K562 (cell line): ENCODE results near the gene PLA2G12B. TPM values are rescaled to one million over a fixed set of nuclear protein-coding genes. Genes with fewer than 3 reads are reported as not detected.

Experiments used
- BHLHE40 ChIP-seq: IDR thresholded peaks from 2 replicates; pipeline ENCODE4 v1.6.1; 2011; ENCODE audit warnings: low read length, improper control_type of control experiment
- CAMTA2 ChIP-seq: fragments of 250-450 bp; sonication (Bioruptor Pico); conservative IDR thresholded peaks from 2 replicates; pipeline ENCODE4 v1.5.1; 2022
- CC2D1A ChIP-seq: fragments of 450-650 bp; IDR thresholded peaks from 2 replicates; pipeline ENCODE4 v1.6.1; 2017; ENCODE audit warnings: mild to moderate bottlenecking
- DPF2 ChIP-seq: fragments of 450-650 bp; IDR thresholded peaks from 2 replicates; pipeline ENCODE4 v1.6.1; 2016
- E2F8 ChIP-seq: fragments of 450-650 bp; IDR thresholded peaks from 2 replicates; pipeline ENCODE4 v1.7.1; 2018; ENCODE audit warnings: mild to moderate bottlenecking, low read depth; ENCODE audit not compliant: partially characterized antibody
- FOXA3 ChIP-seq, 2 experiments: fragments of 450-650 bp in 1 of 2; sonication (generic) in 1 of 2; formaldehyde crosslinking; IDR thresholded peaks in 1 of 2; conservative IDR thresholded peaks in 1 of 2; 2 replicates each; pipeline versions ENCODE4 v1.4.0 to v1.8.0; 2020 to 2022; ENCODE audit warnings: mild to moderate bottlenecking in 2 of 2, missing genetic modification reagents in 1 of 2
- GABPA ChIP-seq: fragments of 200-800 bp; sonication (Bioruptor generic); conservative IDR thresholded peaks from 2 replicates; pipeline ENCODE4 v1.6.1; 2016; ENCODE audit warnings: low read depth, missing genetic modification characterization, missing compliant biosample characterization
- HMG20A ChIP-seq: fragments of 450-650 bp; formaldehyde crosslinking; conservative IDR thresholded peaks from 2 replicates; pipeline ENCODE4 v1.4.0; 2020; ENCODE audit warnings: mild to moderate bottlenecking, mixed read lengths
- MTA3 ChIP-seq: fragments of 450-650 bp; formaldehyde crosslinking; IDR thresholded peaks from 2 replicates; pipeline ENCODE4 v1.6.1; 2017; ENCODE audit warnings: mild to moderate bottlenecking, borderline replicate concordance
- MYC ChIP-seq, 2 experiments: fragments of 250-450 bp in 1 of 2; sonication (Bioruptor Pico) in 1 of 2; IDR thresholded peaks; 2 replicates each; pipeline versions ENCODE4 v1.5.1 to v1.6.1; 2012 to 2021; ENCODE audit warnings: low read depth in 2 of 2, borderline replicate concordance in 1 of 2, improper control_type of control experiment in 1 of 2, low read length in 1 of 2, mild to moderate bottlenecking in 1 of 2, moderate library complexity in 1 of 2
- NCOR1 ChIP-seq: fragments of 450-650 bp; IDR thresholded peaks from 2 replicates; pipeline ENCODE4 v1.6.1; 2016; ENCODE audit warnings: mild to moderate bottlenecking, moderate library complexity
- NFE2 ChIP-seq: IDR thresholded peaks from 2 replicates; pipeline ENCODE4 v1.6.1; 2014; ENCODE audit warnings: antibody characterized with exemption, low read depth
- NFIC ChIP-seq: fragments of 450-650 bp; IDR thresholded peaks from 2 replicates; pipeline ENCODE4 v1.6.1; 2017; ENCODE audit warnings: mild to moderate bottlenecking, inconsistent platforms
- NR2C2 ChIP-seq, 2 experiments: fragments of 200-800 bp in 1 of 2; sonication (Bioruptor generic) in 1 of 2; sonication (generic) in 1 of 2; formaldehyde crosslinking in 1 of 2; IDR thresholded peaks; 2 replicates each; pipeline versions ENCODE4 v1.6.1 to v1.8.0; 2016 to 2022; ENCODE audit warnings: mild to moderate bottlenecking in 1 of 2, missing compliant biosample characterization in 1 of 2, missing genetic modification characterization in 1 of 2, missing genetic modification reagents in 1 of 2
- NRF1 ChIP-seq, 2 experiments: fragments of 450-650 bp; IDR thresholded peaks in 1 of 2; conservative IDR thresholded peaks in 1 of 2; 2 replicates each; pipeline ENCODE4 v1.6.1; 2014; ENCODE audit warnings: mild to moderate bottlenecking in 2 of 2
- NUFIP1 ChIP-seq: fragments of 450-650 bp; IDR thresholded peaks from 2 replicates; pipeline ENCODE4 v1.6.1; 2018; ENCODE audit not compliant: partially characterized antibody
- PHTF2 ChIP-seq: fragments of 250-450 bp; sonication (Bioruptor Pico); IDR thresholded peaks from 2 replicates; pipeline ENCODE4 v1.5.0; 2021; ENCODE audit warnings: mild to moderate bottlenecking
- PURB ChIP-seq: sonication (generic); formaldehyde crosslinking; IDR thresholded peaks from 2 replicates; pipeline ENCODE4 v1.9.0; 2021; ENCODE audit warnings: low read depth, mild to moderate bottlenecking, missing genetic modification reagents
- RFX7 ChIP-seq: fragments of 250-450 bp; sonication (Bioruptor Pico); IDR thresholded peaks from 2 replicates; pipeline ENCODE4 v1.5.1; 2021; ENCODE audit warnings: mild to moderate bottlenecking
- SIN3A ChIP-seq, 2 experiments: fragments of 150-350 bp in 1 of 2; IDR thresholded peaks; 2 replicates each; pipeline ENCODE4 v1.6.1; 2011 to 2016; ENCODE audit warnings: borderline replicate concordance in 2 of 2, low read depth in 2 of 2, low read length in 2 of 2, mild to moderate bottlenecking in 2 of 2, moderate library complexity in 2 of 2; ENCODE audit not compliant: control insufficient read depth in 1 of 2
- SMARCA5 ChIP-seq: fragments of 450-650 bp; IDR thresholded peaks from 2 replicates; pipeline ENCODE4 v1.6.1; 2016
- SMARCE1 ChIP-seq: fragments of 450-650 bp; IDR thresholded peaks from 2 replicates; pipeline ENCODE4 v1.7.1; 2016; ENCODE audit warnings: mild to moderate bottlenecking
- SOX6 ChIP-seq: fragments of 450-650 bp; IDR thresholded peaks from 2 replicates; pipeline ENCODE4 v1.6.1; 2014; ENCODE audit warnings: mild to moderate bottlenecking
- SRSF7 ChIP-seq: fragments of 200-400 bp; formaldehyde crosslinking; optimal IDR thresholded peaks from 2 replicates; pipeline ENCODE3; 2017; ENCODE audit warnings: mild to moderate bottlenecking, low read depth, low read length
- THAP12 ChIP-seq: fragments of 250-450 bp; sonication (Bioruptor Pico); IDR thresholded peaks from 2 replicates; pipeline ENCODE4 v1.9.0; 2021; ENCODE audit warnings: mild to moderate bottlenecking, inconsistent platforms
- THRAP3 ChIP-seq: fragments of 450-650 bp; IDR thresholded peaks from 2 replicates; pipeline ENCODE4 v1.6.1; 2016; ENCODE audit warnings: mild to moderate bottlenecking, inconsistent platforms, borderline replicate concordance
- polyA plus RNA-seq, 8 experiments: library from polyadenylated mRNA; depleted of rRNA in 4 of 8; stranded (reverse) in 5 of 8; unstranded in 3 of 8; fragments of >200 nt; fragmentation: Nextera tagmentation in 2 of 8; fragmentation: Illumina TruSeq in 1 of 8; extraction: Ambion mirVana in 2 of 8; extraction: Trizol in 1 of 8; gene quantifications; 2 replicates each; pipeline versions ENCODE4 v1.2.1 to v1.2.3, GENCODE V29; 2011 to 2014; ENCODE audit warnings: inconsistent platforms in 1 of 8, missing spikeins in 1 of 8
- total RNA-seq, 7 experiments: library from RNA; depleted of rRNA in 6 of 7; stranded (reverse); fragments of >200 nt in 6 of 7; fragmentation: Illumina TruSeq in 2 of 7; extraction: Trizol in 2 of 7; gene quantifications; 2 replicates each; pipeline versions ENCODE4 v1.2.1 to v1.2.3, GENCODE V29; 2011 to 2021; ENCODE audit warnings: low replicate concordance in 1 of 7

PLA2G12B gene
- total and polyA plus RNA-seq, 9 of the 15 experiments (the other 6 are each of a cell fraction or from before 2014, with no cell fraction given), result not detected

- no peak for TF ChIP-seq E2F8
- TF ChIP-seq FOXA3 (CRISPR knock-in tag; conservative IDR thresholded peaks at IDR 0.05 in 1 of 2, IDR thresholded peaks at IDR 0.05 in 1 of 2), result no peak
- TF ChIP-seq NRF1 (conservative IDR thresholded peaks at IDR 0.05 in 1 of 2, IDR thresholded peaks at IDR 0.05 in 1 of 2), result no peak
- TF ChIP-seq NR2C2 (CRISPR knock-in tag; IDR thresholded peaks at IDR 0.05), result no peak
- TF ChIP-seq NR2C2 (tag; IDR thresholded peaks at IDR 0.05), result no peak
- TF ChIP-seq NFE2, result no peak
- TF ChIP-seq THAP12 (CRISPR knock-in tag), result no peak
- TF ChIP-seq SOX6, result peak; percentile 31; the same call in 1 of the 2 replicates
- TF ChIP-seq NCOR1, result peak; percentile 71
- TF ChIP-seq PURB (CRISPR knock-in tag), result no peak
- TF ChIP-seq GABPA (tag), result no peak
- peak; percentile 72 for TF ChIP-seq DPF2
- peak; percentile 57; the same call in 1 of the 2 replicates for TF ChIP-seq MTA3
- no peak for TF ChIP-seq THRAP3
- TF ChIP-seq SMARCA5, result no peak
- peak; percentile 97 for TF ChIP-seq NFIC
- TF ChIP-seq CAMTA2 (CRISPR knock-in tag), result no peak
- no peak for TF ChIP-seq RFX7 (CRISPR knock-in tag)
- peak; percentile 32; the same call in 1 of the 2 replicates for TF ChIP-seq CC2D1A
- TF ChIP-seq PHTF2 (CRISPR knock-in tag), result no peak
- no peak for TF ChIP-seq SIN3A (IDR thresholded peaks at IDR 0.05; ENCODE audit: borderline replicate concordance in 2 of 2, control insufficient read depth in 1 of 2, low read depth in 2 of 2, low read length in 2 of 2)
- peak; percentile 49; the same call in 1 of the 2 replicates for TF ChIP-seq SMARCE1
- no peak for TF ChIP-seq HMG20A (CRISPR knock-in tag)
- TF ChIP-seq SRSF7, result no peak
- 0 out of 2 replicates have a peak, but pooled peaks have one; percentile 39 for TF ChIP-seq MYC (IDR thresholded peaks at IDR 0.05; ENCODE audit: low read depth, low read length)
- no peak for TF ChIP-seq MYC (CRISPR knock-in tag; IDR thresholded peaks at IDR 0.05; ENCODE audit: borderline replicate concordance, low read depth)
- TF ChIP-seq NUFIP1, result no peak
- TF ChIP-seq BHLHE40, result no peak
Measured at GRCh38 chr10:72981882-72982529, 27.4 kb upstream of the PLA2G12B start (continued).
